ENCODE results near the gene SPTAN1. TPM values are rescaled to one million over a fixed set of nuclear protein-coding genes. Genes with fewer than 3 reads are reported as not detected.

The SPTAN1 gene
- total and polyA plus RNA-seq, 2 of the 4 experiments (the other 2 are of a cell fraction) = 275 to 327 TPM

- H2BK15ac ChIP-seq (ENCODE audit: low read depth, low read length) = no peak overlapping the region
- no peak overlapping the region for H2BK120ac ChIP-seq (ENCODE audit: low read depth, low read length)
- POLR2A ChIA-PET (ENCODE audit: unreplicated experiment) = no interaction called here
- no peak overlapping the region for H3K9ac ChIP-seq (ENCODE audit: low read depth, low read length)
- no peak for DNase-seq
- no peak overlapping the region for H3K27ac ChIP-seq (ENCODE audit: insufficient read depth, low read length)
- H4K5ac ChIP-seq (ENCODE audit: low read depth, low read length) = no peak overlapping the region
- H3K27me3 ChIP-seq (ENCODE audit: control insufficient read depth, insufficient read depth, low read length) = no peaks in the 10 kb centered on the region
- dilution Hi-C loops (cut with HindIII; ENCODE audit: low sequenced_read_pairs, unreplicated experiment) (no loop called here), intact Hi-C loops (cut with micrococcal nuclease) (no loop called here), in situ Hi-C loops (cut with MboI; ENCODE audit: low sequenced_read_pairs) (no loop called here)
- no peak for ATAC-seq (ENCODE audit: low read depth)
- CTCF ChIA-PET = interaction anchor here (0.5 kb wide), 1 partner anchor 310 kb away, joined by 3 read pairs; no protein-coding TSS in a partner anchor
- H2AFZ ChIP-seq (replicated peaks; ENCODE audit: low read length, poor library complexity) = no peak overlapping the region
- no peak overlapping the region for H2BK20ac ChIP-seq (ENCODE audit: low read depth, low read length)
- H3K9me1 ChIP-seq (ENCODE audit: insufficient read depth, low read length) = 0 out of 2 replicates have a peak, but pooled peaks cover 4% of the 10 kb centered on the region
- no peak overlapping the region for H3K4ac ChIP-seq (ENCODE audit: low read depth, low read length)
- no peak overlapping the region for H3K4me3 ChIP-seq (ENCODE audit: insufficient read depth, low read depth, low read length)
- no peaks in the 10 kb centered on the region for H3K9me3 ChIP-seq (ENCODE audit: control insufficient read depth, insufficient read depth, low read length)
- H2BK5ac ChIP-seq (ENCODE audit: low read depth, low read length, poor library complexity, severe bottlenecking) = no peak overlapping the region
- H2AK9ac ChIP-seq (replicated peaks; ENCODE audit: low read depth, low read length, poor library complexity) = no peak overlapping the region
- no peak overlapping the region for H3K56ac ChIP-seq (ENCODE audit: extremely low read depth, insufficient read depth, low read length)
- no peak overlapping the region for H3K4me2 ChIP-seq (ENCODE audit: low read depth, low read length)
- 80% methylated on average over 3 of the region's 8 CpGs; no CpG with 5 or more reads in 1 of the 2 experiments for WGBS, 2 experiments (ENCODE audit: extremely low coverage in 2 of 2, insufficient read length in 1 of 2)
- H3K36me3 ChIP-seq (ENCODE audit: control insufficient read depth, insufficient read depth, low read length) = no peaks in the 10 kb centered on the region
- no peaks in the 10 kb centered on the region for H4K20me1 ChIP-seq (ENCODE audit: insufficient read depth, low read length)
- no peak overlapping the region for H4K8ac ChIP-seq (ENCODE audit: low read depth in 2 of 2, low read length in 2 of 2)
- no peak overlapping the region for H4K91ac ChIP-seq (ENCODE audit: insufficient read depth, low read depth, low read length)
- no peak for TF ChIP-seq SMC3 (IDR thresholded peaks at IDR 0.05; ENCODE audit: low read depth, low read length)
- no peak for TF ChIP-seq MXI1 (IDR thresholded peaks at IDR 0.05; ENCODE audit: borderline replicate concordance, low read depth, low read length)
- no peak for TF ChIP-seq RAD21 (IDR thresholded peaks at IDR 0.05; ENCODE audit: low read length)
- TF ChIP-seq CTCF (conservative IDR thresholded peaks at IDR 0.05; ENCODE audit: low read depth, low read length) = no peak
- no peak for TF ChIP-seq RFX5 (IDR thresholded peaks at IDR 0.05; ENCODE audit: low read depth, low read length)
- no peak for TF ChIP-seq FOS (IDR thresholded peaks at IDR 0.05; ENCODE audit: low read depth, low read length)
- no peak for TF ChIP-seq POLR2A (IDR thresholded peaks at IDR 0.05; ENCODE audit: low read depth, low read length)
- no peak for TF ChIP-seq BHLHE40 (IDR thresholded peaks at IDR 0.05; ENCODE audit: low read depth, low read length)
- TF ChIP-seq CHD1 (IDR thresholded peaks at IDR 0.05; ENCODE audit: low read depth, low read length) = no peak
- no peak for TF ChIP-seq NFE2L2 (IDR thresholded peaks at IDR 0.05; ENCODE audit: low read depth, low read length)
- no peak for TF ChIP-seq MAZ (IDR thresholded peaks at IDR 0.05; ENCODE audit: borderline replicate concordance, low read depth, low read length)
- TF ChIP-seq RCOR1 (IDR thresholded peaks at IDR 0.05; ENCODE audit: insufficient replicate concordance, low read length) = no peak
- H3K4me1 ChIP-seq (ENCODE audit: control insufficient read depth, insufficient read depth, low read length) = no peaks in the 10 kb centered on the region
- no TSS peak for BruUV-seq (replicated peaks)
- H2AK5ac ChIP-seq (ENCODE audit: low read depth, low read length) = no peak overlapping the region
- no peak overlapping the region for H3K18ac ChIP-seq (ENCODE audit: low read depth, low read length)
- no peak overlapping the region for H3K14ac ChIP-seq (replicated peaks; ENCODE audit: low read depth, low read length)
- no peak overlapping the region; the same call in 1 of the 2 replicates for H3K23ac ChIP-seq (ENCODE audit: low read depth, low read length)
- H3K79me1 ChIP-seq (ENCODE audit: low read depth in 1 of 2, low read length in 2 of 2) = peaks cover 15 to 23% of the 10 kb centered on the region in 2 experiments
These were observed 101.5 kb downstream of the SPTAN1 start for GRCh38 chr9:128653908-128654307.
